Measurements from ENCODE around the gene RPS27L. TPM values are rescaled to one million over a fixed set of nuclear protein-coding genes. Genes with fewer than 3 reads are reported as not detected.

RPS27L gene
- total RNA-seq, 4 donors from 2014 or later = 47.8 to 94.9 (median 51.5) TPM

- no peaks in the 10 kb centered on the region for H3K27me3 ChIP-seq
- WGBS = 38% methylated on average over 8 of the region's 8 CpGs
- peaks cover 63% of the 10 kb centered on the region for H3K4me1 ChIP-seq
- H3K27ac ChIP-seq = no peak overlapping the region
- no peak overlapping the region for H3K4me3 ChIP-seq
- H3K9me3 ChIP-seq = no peaks in the 10 kb centered on the region
- H3K36me3 ChIP-seq = no peaks in the 10 kb centered on the region
- TF ChIP-seq EP300 (IDR thresholded peaks at IDR 0.05) = no peak
- no peak for TF ChIP-seq POLR2AphosphoS5 (IDR thresholded peaks at IDR 0.05)
- no peak for TF ChIP-seq CTCF (IDR thresholded peaks at IDR 0.05)
- no peak for TF ChIP-seq POLR2A (IDR thresholded peaks at IDR 0.05)
- DNase-seq (ENCODE audit: low spot score in 2 of 2) = no peak
Measured at GRCh38 chr15:63198371-63199250, 41.3 kb upstream of the RPS27L start.

- H3K27ac ChIP-seq = no peak overlapping the region
- H3K4me1 ChIP-seq = peaks cover 66% of the 10 kb centered on the region
- H3K4me3 ChIP-seq = no peak overlapping the region
- no peaks in the 10 kb centered on the region for H3K27me3 ChIP-seq
- TF ChIP-seq POLR2A (IDR thresholded peaks at IDR 0.05) = no peak
- no peak for TF ChIP-seq POLR2AphosphoS5 (IDR thresholded peaks at IDR 0.05)
- TF ChIP-seq CTCF (IDR thresholded peaks at IDR 0.05) = no peak
- no peak for TF ChIP-seq EP300 (IDR thresholded peaks at IDR 0.05)
- no peaks in the 10 kb centered on the region for H3K9me3 ChIP-seq
- H3K36me3 ChIP-seq = no peaks in the 10 kb centered on the region
- WGBS = 89% methylated on average over 1 of the region's 1 CpG
- DNase-seq (ENCODE audit: low spot score in 2 of 2) = no peak
Measured at GRCh38 chr15:63197626-63198025, 40.3 kb upstream of the RPS27L start.

GRCh38 chr15:63196842-63197241 is 39.6 kb upstream of the RPS27L start:
- H3K4me3 ChIP-seq = no peak overlapping the region
- TF ChIP-seq CTCF (IDR thresholded peaks at IDR 0.05) (no peak), POLR2AphosphoS5 (IDR thresholded peaks at IDR 0.05) (no peak), EP300 (IDR thresholded peaks at IDR 0.05) (no peak), POLR2A (IDR thresholded peaks at IDR 0.05) (no peak)
- no peaks in the 10 kb centered on the region for H3K36me3 ChIP-seq
- H3K9me3 ChIP-seq = no peaks in the 10 kb centered on the region
- H3K27me3 ChIP-seq = no peaks in the 10 kb centered on the region
- H3K4me1 ChIP-seq = peaks cover 69% of the 10 kb centered on the region
- WGBS = 83% methylated on average over 1 of the region's 1 CpG
- no peak for DNase-seq (ENCODE audit: low spot score in 2 of 2)
- H3K27ac ChIP-seq = no peak overlapping the region

- peaks cover 81% of the 10 kb centered on the region for H3K4me1 ChIP-seq
- 71% methylated on average over 3 of the region's 3 CpGs for WGBS
Measured at GRCh38 chr15:63195569-63196015, 38.3 kb upstream of the RPS27L start.

GRCh38 chr15:63194880-63195568 is 37.7 kb upstream of the RPS27L start:
- TF ChIP-seq POLR2A (IDR thresholded peaks at IDR 0.05) (no peak), POLR2AphosphoS5 (IDR thresholded peaks at IDR 0.05) (no peak), CTCF (IDR thresholded peaks at IDR 0.05) (no peak), EP300 (IDR thresholded peaks at IDR 0.05) (no peak)
- Histone ChIP-seq H3K9me3 (no peaks in the 10 kb centered on the region), H3K4me3 (peak overlapping the region; percentile 5), H3K36me3 (no peaks in the 10 kb centered on the region), H3K27ac (peak overlapping the region; percentile 64), H3K4me1 (peaks cover 81% of the 10 kb centered on the region), H3K27me3 (no peaks in the 10 kb centered on the region)
- DNase-seq (ENCODE audit: low spot score in 2 of 2) = no peak
- WGBS = 59% methylated on average over 4 of the region's 4 CpGs

More at GRCh38 chr15:63195569-63196015, 38.3 kb upstream of the RPS27L start:
- no peak for TF ChIP-seq EP300 (IDR thresholded peaks at IDR 0.05)
- no peak for TF ChIP-seq POLR2A (IDR thresholded peaks at IDR 0.05)
- no peak for TF ChIP-seq POLR2AphosphoS5 (IDR thresholded peaks at IDR 0.05)
- peak overlapping the region; percentile 64 for H3K27ac ChIP-seq
- H3K4me3 ChIP-seq = peak overlapping the region; percentile 5
- DNase-seq (ENCODE audit: low spot score in 2 of 2) = no peak
- H3K27me3 ChIP-seq = no peaks in the 10 kb centered on the region
- H3K9me3 ChIP-seq = no peaks in the 10 kb centered on the region
- H3K36me3 ChIP-seq = no peaks in the 10 kb centered on the region
